NCI-H2227 (cell line): ENCODE results near the gene PRKG1.
"Not testable (repeated sequence)": the region's sequence is repeated elsewhere in the genome, so short reads cannot be mapped to it uniquely, and the experiment has no call there.

Source experiments
- DNase-seq: peaks from one replicate; lab custom pipeline; 2025; ENCODE audit not compliant: unreplicated experiment; lab: John Stamatoyannopoulos, UW

The PRKG1 gene

GRCh38 chr10:51319173-51319435, 244.8 kb downstream of the PRKG1 start:
- DNase-seq, result no peak

DNA sequence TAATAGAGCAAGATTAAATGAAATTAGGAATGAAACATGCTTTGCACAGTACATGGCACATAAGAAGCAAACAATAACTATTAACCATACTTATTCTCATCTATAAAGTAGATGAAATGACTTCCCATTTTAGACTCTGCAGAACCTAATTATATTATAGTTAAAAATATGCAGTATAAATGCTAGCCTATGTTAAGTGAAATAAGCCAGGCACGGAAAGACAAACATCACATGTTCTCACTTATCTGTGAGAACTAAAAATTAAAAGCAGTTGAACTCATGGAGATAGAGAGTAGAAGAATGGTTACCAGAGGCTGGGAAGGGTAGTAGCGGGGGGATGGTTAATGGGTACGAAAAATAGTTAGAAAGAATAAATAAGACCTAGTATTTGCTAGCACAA, 247.0 kb downstream of the PRKG1 start:
- DNase-seq, result no peak

GRCh38 chr10:51321980-51322379, 247.7 kb downstream of the PRKG1 start:
- no peak for DNase-seq

DNA sequence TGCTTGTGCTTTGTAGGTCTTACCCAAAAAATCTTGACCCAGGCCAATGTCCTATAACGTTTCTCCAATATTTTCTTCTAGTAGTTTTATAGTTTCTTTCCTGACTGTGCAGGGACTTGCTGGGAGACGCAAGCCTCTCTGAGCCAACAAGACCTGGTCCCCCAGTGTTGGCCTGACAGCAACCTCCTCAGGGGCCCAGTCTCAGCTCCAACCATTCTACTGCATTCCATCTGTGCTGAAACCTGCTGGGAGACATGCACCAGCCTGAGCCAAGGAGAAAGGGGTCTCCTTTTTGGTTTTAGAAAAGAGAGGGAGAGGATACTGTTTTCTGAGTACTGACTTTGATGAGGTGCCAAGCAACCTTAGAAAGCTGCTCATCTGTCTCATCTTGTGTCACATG, 251.4 kb downstream of the PRKG1 start:
- no peak for DNase-seq

DNA sequence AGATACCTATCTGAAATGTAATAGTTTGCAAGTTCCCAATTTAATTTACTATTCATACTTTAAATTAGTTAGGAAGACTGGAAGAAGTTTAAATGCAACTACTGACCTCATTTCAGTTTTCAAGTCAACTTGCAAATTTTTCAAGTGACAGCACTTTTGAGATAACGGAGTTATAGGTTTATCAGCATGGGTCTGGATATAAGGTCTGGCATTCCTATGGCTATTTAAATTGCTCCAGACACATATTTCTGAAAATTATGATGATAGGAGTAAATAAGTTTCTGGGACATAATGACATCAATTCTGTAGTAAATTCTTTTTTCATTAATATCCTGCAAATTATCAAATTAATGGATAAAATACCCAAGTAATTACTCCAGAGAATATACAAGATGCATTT, 251.9 kb downstream of the PRKG1 start:
- DNase-seq, result no peak

DNA sequence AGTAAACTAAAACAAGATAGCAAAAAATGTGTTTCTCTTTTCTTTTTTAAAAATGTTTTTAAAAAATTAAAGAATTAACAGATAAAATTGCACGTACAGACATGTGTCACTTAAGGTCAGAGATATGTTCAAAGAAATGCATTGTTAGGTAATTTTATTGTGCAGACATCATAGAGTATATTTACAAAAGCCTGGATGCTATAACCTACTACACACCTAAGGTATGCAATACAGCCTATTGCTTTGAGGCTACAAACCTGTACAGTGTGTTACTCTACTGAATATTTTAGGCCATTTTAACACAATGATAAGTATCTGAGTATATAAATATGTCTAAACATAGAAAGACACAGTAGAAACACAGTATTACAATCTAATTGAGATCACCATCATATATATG, 253.1 kb downstream of the PRKG1 start:
- DNase-seq, result no peak

DNA sequence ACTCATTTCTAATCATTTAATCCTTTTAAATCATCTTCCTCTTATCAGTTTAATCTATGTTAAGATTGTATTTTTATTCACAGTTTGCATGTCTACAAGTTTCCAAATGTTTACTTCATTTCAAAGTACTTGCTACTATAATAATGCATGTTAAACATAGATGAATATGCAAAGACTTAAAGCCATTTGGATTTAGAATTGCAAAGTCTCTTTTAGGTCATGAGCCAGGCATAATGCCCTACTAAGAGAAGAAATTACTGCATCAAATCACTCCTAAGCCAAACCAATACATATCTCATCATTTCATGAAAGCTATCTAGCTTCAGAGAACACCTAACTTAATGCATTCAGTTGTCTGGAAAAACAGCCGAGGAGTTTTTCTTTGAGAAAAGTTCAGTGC, 266.1 kb downstream of the PRKG1 start:
- DNase-seq, result no peak

GRCh38 chr10:51340845-51341610, 266.7 kb downstream of the PRKG1 start:
- DNase-seq, result no peak

DNA sequence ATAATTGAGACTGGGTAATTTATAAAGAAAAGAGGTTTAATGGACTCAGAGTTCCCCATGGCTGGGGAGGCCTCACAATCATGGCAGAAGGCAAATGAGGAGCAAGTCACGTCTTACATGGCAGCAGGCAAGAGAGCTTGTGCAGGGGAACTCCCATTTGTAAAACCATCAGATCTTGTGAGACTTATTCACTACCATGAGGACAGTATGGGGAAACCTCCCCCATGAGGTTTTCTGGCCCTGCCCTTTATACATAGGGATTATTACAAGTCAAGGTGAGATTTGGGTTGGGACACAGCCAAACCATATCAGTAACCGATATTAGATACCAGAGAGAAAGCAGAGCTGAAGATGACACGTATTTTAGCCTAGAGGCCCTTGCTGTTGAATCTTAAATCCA, 267.5 kb downstream of the PRKG1 start:
- DNase-seq, result not testable (repeated sequence)

DNA sequence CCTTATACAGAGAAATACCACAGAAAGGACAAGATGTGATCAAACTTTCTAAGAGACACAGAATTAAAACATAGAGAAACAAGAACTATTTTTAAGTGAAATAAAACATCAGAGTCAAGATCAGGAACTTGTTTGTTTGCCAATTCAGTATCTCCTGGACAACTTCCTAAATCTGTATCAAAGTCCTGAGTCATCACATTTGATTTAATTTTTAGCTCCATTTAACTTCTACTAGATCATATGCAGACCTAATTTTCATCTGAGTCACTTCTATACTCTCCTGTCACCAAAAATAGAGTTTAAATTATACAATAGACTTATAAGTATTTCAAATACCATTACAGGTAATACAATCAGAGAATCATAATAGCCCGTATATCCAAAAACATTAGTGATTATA, 268.1 kb downstream of the PRKG1 start:
- DNase-seq, result no peak

DNA sequence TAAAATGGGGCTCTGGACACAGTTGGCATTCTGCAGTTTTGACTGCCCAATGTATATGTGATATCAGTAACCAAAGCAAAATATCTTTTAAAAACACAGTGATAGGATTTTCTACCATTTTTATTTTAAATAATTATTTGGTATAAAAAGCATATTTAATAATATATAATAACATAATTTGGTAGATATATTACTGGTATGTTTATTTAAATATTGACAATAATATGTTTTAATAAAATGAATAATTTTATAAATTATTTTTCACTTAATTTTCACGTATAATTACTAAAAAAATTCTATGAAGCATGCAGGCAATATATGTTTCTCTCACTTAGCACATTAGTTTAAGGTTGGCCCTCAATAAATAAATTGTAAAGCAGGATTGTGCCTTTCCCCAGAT, 269.1 kb downstream of the PRKG1 start:
- no peak for DNase-seq

DNA sequence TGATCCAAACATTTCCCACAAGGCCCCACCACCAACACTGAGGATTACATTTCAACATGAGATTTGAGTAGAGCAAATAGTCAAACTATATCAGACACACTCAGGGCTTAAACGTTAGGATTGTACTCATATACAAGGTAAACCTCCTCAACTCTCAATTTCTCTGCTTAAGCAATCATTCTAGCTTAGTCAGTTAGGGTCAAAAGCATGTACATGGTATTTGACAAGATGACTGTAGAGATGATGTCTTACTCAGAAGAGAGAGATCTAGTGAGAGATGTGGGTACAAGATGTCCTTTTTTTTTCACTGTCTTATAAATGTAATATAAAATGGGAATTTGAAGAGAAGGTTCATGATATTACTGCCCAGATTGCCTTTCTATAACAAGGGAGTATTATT, 270.1 kb downstream of the PRKG1 start:
- DNase-seq, result no peak

DNA sequence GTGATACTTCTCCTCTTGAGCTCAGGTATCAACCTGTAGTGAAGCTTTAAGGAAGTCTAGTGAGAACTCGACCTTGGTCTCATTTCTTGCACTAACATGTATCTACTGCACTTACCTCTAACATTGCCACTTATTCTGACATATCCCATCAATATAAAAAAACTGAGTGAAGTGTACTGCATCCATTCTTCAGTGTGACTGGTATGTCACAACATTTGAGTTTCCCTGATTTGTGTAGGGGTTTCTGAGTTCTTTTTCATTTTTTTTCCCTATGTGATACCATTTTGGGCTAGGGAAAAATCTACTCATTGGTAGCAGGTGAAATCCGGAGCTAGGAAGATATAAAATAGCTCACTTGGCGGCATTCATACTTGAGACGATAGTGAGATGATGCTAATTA, 274.3 kb downstream of the PRKG1 start:
- DNase-seq, result no peak

DNA sequence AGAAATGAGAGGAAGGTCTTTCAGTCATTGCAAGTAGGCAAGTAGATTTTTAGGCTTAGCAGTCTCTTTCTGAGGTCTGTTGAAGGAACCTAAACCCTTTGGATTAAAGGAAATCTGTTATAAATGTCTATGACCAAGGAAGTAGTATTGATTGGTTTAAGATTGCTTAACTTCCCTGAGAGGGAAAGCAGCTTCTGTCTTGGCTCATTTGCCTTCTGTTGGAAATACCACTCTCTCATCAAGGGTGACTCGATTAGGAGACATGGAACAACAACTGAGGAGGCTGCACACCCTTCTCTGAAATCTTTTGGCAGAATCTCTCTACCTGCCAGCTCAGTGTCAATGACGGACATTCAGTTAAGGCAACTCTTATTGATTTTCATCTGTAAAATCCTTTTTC, 282.9 kb downstream of the PRKG1 start:
- DNase-seq, result no peak

- DNase-seq, result no peak
These were observed 283.9 kb downstream of the PRKG1 start for GRCh38 chr10:51358227-51358626.

- no peak for DNase-seq
These were observed 289.1 kb downstream of the PRKG1 start for GRCh38 chr10:51363415-51363814.

DNA sequence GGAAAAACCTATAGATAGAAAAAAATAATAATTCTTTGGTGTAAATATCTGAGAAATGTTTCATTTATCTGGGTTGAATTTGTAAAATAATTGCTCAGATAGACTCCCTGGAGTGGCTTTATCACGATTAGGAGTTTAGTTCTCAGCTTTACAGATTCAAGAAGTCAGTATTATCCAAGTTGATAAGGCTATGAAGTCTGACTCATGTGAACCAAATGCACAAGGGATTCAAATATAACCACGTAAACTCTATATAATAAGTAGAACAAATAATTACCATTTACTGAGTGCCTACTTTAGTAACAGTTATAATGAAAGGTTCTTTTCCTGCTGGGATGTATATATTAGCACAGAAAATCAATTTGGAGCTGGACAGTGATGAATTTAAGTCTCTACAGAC, 290.4 kb downstream of the PRKG1 start:
- DNase-seq, result no peak

GRCh38 chr10:51366044-51366443, 291.8 kb downstream of the PRKG1 start:
- DNase-seq, result no peak

DNA sequence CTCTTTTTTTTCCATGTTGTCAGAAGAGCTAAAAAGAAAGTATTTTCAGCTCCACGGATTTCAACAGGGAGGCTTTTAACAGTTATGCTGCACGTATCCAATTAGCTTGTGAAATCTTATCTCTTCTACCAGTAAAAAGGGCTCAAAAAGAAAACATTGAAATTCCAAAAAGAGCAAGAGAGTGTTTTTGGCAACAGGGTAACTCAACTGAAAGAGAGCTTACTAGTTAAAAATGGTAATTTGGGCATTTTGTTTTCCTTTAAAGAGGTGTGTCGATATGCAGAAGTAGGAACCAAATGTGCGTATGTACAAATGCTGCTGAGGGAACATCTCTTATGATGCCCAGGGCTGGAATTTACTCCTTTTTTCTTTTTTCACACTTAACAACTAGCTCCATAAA, 292.8 kb downstream of the PRKG1 start:
- peak; percentile 19 for DNase-seq

- no peak for DNase-seq
These were observed 293.4 kb downstream of the PRKG1 start for GRCh38 chr10:51367694-51368093.

- no peak for DNase-seq
These were observed 294.7 kb downstream of the PRKG1 start for GRCh38 chr10:51368943-51369342.

- no peak for DNase-seq
These were observed 295.6 kb downstream of the PRKG1 start for GRCh38 chr10:51369903-51370302.

GRCh38 chr10:51371743-51372142, 297.5 kb downstream of the PRKG1 start:
- no peak for DNase-seq

DNA sequence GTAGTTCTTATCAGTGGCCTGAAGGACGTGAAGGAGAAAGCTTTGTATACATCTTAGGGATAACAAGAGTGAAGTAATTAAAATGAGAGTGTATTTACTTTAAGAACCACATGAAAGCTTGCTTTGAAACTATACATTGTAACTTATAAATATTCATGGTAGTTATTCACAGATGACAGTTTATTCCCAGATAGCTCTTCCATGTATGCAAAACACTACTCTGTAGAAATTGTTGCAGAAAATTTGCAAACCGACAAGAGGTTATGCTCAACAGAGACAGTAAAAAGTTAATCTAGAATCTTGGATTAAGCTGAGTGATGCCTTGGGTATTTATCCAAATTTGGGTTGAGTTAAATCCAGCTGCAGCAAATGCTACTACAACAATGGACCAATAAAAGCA, 301.5 kb downstream of the PRKG1 start:
- DNase-seq, result no peak
